GM18499 (cell line): ENCODE results near the gene LILRA2.

ENCODE experiments used
- ATAC-seq: cut with Tn5 transposase; IDR thresholded peaks from one replicate; pipeline ENCODE4 v1.9.1; 2021; ENCODE audit warnings: moderate number of reproducible peaks; ENCODE audit not compliant: insufficient read depth, unreplicated experiment

The LILRA2 gene

GRCh38 chr19:54573330-54573872, at the start of gene LILRA2:
Gene LILRA2 (plus strand): TSS chr19:54573790. CDS start chr19:54573879, 89 bp downstream.
- ATAC-seq: no peak

GRCh38 chr19:54525636-54526035, 48.0 kb upstream of the LILRA2 start:
- ATAC-seq: no peak

GRCh38 chr19:54526972-54527371, 46.6 kb upstream of the LILRA2 start:
- ATAC-seq: no peak

GRCh38 chr19:54530866-54531265, 42.7 kb upstream of the LILRA2 start:
- no peak for ATAC-seq

GRCh38 chr19:54532528-54532927, 41.1 kb upstream of the LILRA2 start:
- no peak for ATAC-seq

- no peak for ATAC-seq
Measured at GRCh38 chr19:54533476-54533875, 40.1 kb upstream of the LILRA2 start.

GRCh38 chr19:54534156-54534555, 39.4 kb upstream of the LILRA2 start:
- ATAC-seq: no peak

- ATAC-seq: no peak
Measured at GRCh38 chr19:54535601-54536000, 38.0 kb upstream of the LILRA2 start.

- no peak for ATAC-seq
Measured at GRCh38 chr19:54536956-54537355, 36.6 kb upstream of the LILRA2 start.

GRCh38 chr19:54541712-54542111, 31.9 kb upstream of the LILRA2 start:
- no peak for ATAC-seq

GRCh38 chr19:54548806-54549205, 24.8 kb upstream of the LILRA2 start:
- no peak for ATAC-seq

- ATAC-seq: no peak
Measured at GRCh38 chr19:54549224-54549623, 24.4 kb upstream of the LILRA2 start.

- ATAC-seq: no peak
Measured at GRCh38 chr19:54551293-54551692, 22.3 kb upstream of the LILRA2 start.

GRCh38 chr19:54551950-54552912, 21.4 kb upstream of the LILRA2 start:
- no peak for ATAC-seq

GRCh38 chr19:54552913-54553310, 20.7 kb upstream of the LILRA2 start:
- no peak for ATAC-seq

- no peak for ATAC-seq
Measured at GRCh38 chr19:54554006-54554405, 19.6 kb upstream of the LILRA2 start.

GRCh38 chr19:54554896-54555295, 18.7 kb upstream of the LILRA2 start:
- ATAC-seq: no peak

- ATAC-seq: no peak
Measured at GRCh38 chr19:54556194-54556593, 17.4 kb upstream of the LILRA2 start.

- ATAC-seq: no peak
Measured at GRCh38 chr19:54558339-54558738, 15.3 kb upstream of the LILRA2 start.

- no peak for ATAC-seq
Measured at GRCh38 chr19:54560881-54561385, 12.7 kb upstream of the LILRA2 start.

- no peak for ATAC-seq
Measured at GRCh38 chr19:54561840-54562239, 11.8 kb upstream of the LILRA2 start.
